Loucy (cell line): ENCODE results near the gene UCP3.

Source experiments
- H2AFZ ChIP-seq: fragments of 200-600 bp; sonication (generic); 2 replicates; pipeline ENCODE4 v1.6.0; 2016; ENCODE audit warnings: antibody characterized with exemption, mild to moderate bottlenecking, low read length, moderate library complexity
- H3F3A ChIP-seq: fragments of 200-600 bp; 2 replicates; pipeline ENCODE4 v1.6.0; 2016; ENCODE audit warnings: antibody characterized with exemption, low read depth, mild to moderate bottlenecking
- H3K27me3 ChIP-seq: fragments of 200-600 bp; sonication (generic); 2 replicates; pipeline ENCODE4 v1.6.1; 2014; ENCODE audit warnings: low read length, mild to moderate bottlenecking; ENCODE audit not compliant: insufficient read depth, poor library complexity, severe bottlenecking
- H3K36me3 ChIP-seq: fragments of 200-600 bp; sonication (generic); 2 replicates; pipeline ENCODE4 v1.6.1; 2016; ENCODE audit warnings: low read length; ENCODE audit not compliant: insufficient read depth
- H3K4me1 ChIP-seq: fragments of 200-600 bp; sonication (generic); 2 replicates; pipeline ENCODE4 v1.5.1; 2014; ENCODE audit warnings: low read length, mild to moderate bottlenecking; ENCODE audit not compliant: insufficient read depth, poor library complexity, severe bottlenecking
- H3K4me2 ChIP-seq: fragments of 200-600 bp; sonication (generic); 2 replicates; pipeline ENCODE4 v1.6.0; 2014; ENCODE audit warnings: antibody characterized with exemption, low read length, low read depth, mild to moderate bottlenecking; ENCODE audit not compliant: poor library complexity, severe bottlenecking
- H3K4me3 ChIP-seq: fragments of 200-600 bp; sonication (generic); 2 replicates; pipeline ENCODE4 v1.5.1; 2014; ENCODE audit warnings: low read length, mild to moderate bottlenecking, mixed read lengths; ENCODE audit not compliant: poor library complexity, severe bottlenecking
- H3K79me2 ChIP-seq: fragments of 200-600 bp; sonication (generic); 2 replicates; pipeline ENCODE4 v1.6.1; 2014; ENCODE audit warnings: low read length; ENCODE audit not compliant: insufficient read depth
- H3K9ac ChIP-seq: fragments of 200-600 bp; sonication (generic); 2 replicates; pipeline ENCODE4 v1.6.0; 2014; ENCODE audit warnings: mild to moderate bottlenecking, low read depth, low read length, moderate library complexity; ENCODE audit not compliant: poor library complexity, severe bottlenecking
- H3K9me2 ChIP-seq: fragments of 200-600 bp; sonication (generic); replicated peaks from 2 replicates; pipeline ENCODE4 v1.6.1; 2016; ENCODE audit warnings: low read depth, low read length, mixed read lengths
- H3K9me3 ChIP-seq: fragments of 200-600 bp; sonication (generic); 2 replicates; pipeline ENCODE4 v1.6.1; 2014; ENCODE audit warnings: mild to moderate bottlenecking, antibody characterized with exemption, low read length, low read depth; ENCODE audit not compliant: insufficient read depth
- H4K20me1 ChIP-seq: fragments of 200-600 bp; sonication (generic); 2 replicates; pipeline ENCODE4 v1.6.0; 2014; ENCODE audit warnings: antibody characterized with exemption, low read length, mild to moderate bottlenecking; ENCODE audit not compliant: insufficient read depth, poor library complexity, severe bottlenecking
- CTCF ChIP-seq: fragments of 200-600 bp; sonication (generic); conservative IDR thresholded peaks from 2 replicates; pipeline ENCODE4 v1.5.1; 2014; ENCODE audit warnings: mild to moderate bottlenecking, antibody characterized with exemption, low read length
- EZH2phosphoT487 ChIP-seq: fragments of 200-600 bp; IDR thresholded peaks from 2 replicates; pipeline ENCODE4 v1.6.1; 2018; ENCODE audit warnings: antibody characterized with exemption, mild to moderate bottlenecking, moderate library complexity, borderline replicate concordance

UCP3 gene

GRCh38 chr11:73963861-73964260 lies 45.0 kb downstream of the UCP3 start:
- H2AFZ ChIP-seq = peak overlapping the region; percentile 88
- peak overlapping the region; percentile 35 for H3K4me2 ChIP-seq
- TF ChIP-seq CTCF = no peak
- no peak for TF ChIP-seq EZH2phosphoT487
- no peaks in the 10 kb centered on the region for H3F3A ChIP-seq
- H3K36me3 ChIP-seq = no peaks in the 10 kb centered on the region
- H3K4me1 ChIP-seq = no peaks in the 10 kb centered on the region
- H3K9me3 ChIP-seq = no peaks in the 10 kb centered on the region
- no peaks in the 10 kb centered on the region for H3K9me2 ChIP-seq
- no peaks in the 10 kb centered on the region for H4K20me1 ChIP-seq
- H3K9ac ChIP-seq = peak overlapping the region; percentile 18
- H3K4me3 ChIP-seq = no peak overlapping the region
- H3K79me2 ChIP-seq = no peaks in the 10 kb centered on the region
- H3K27me3 ChIP-seq = no peaks in the 10 kb centered on the region

DNA sequence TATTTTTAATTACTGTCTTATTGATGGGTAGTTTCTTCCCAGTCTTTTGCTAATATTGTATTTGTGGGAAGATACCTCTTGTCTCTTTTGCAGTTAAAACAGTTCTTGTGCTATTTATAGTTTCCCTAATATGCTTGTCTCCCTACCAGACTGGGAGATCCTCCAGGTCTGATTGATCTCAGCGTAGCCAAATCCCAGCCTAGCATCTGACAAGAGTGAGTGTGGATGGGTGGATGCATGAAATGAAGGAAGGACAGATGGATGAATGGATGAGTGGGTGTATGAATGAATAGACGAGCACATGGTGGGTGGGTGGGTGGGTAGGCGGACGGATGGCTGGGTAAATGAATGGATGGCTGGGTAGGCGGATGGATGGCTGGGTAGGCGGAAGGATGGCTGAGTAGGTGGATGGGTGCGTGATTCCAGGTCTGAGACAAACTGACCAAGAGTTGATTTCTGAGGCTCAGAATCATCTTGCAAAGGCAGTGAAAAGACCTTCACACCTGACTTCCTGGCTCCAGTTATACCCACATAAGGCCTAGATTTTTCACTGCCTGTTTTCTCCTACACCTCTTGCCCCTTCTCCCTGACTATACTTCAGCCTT lies 46.7 kb downstream of the UCP3 start:
- H3K79me2 ChIP-seq = no peaks in the 10 kb centered on the region
- H3K36me3 ChIP-seq = no peaks in the 10 kb centered on the region
- no peak overlapping the region for H3K4me2 ChIP-seq
- H3K9me3 ChIP-seq = no peaks in the 10 kb centered on the region
- H3F3A ChIP-seq = no peaks in the 10 kb centered on the region
- no peaks in the 10 kb centered on the region for H3K4me1 ChIP-seq
- peak overlapping the region; percentile 52; the same call in 1 of the 2 replicates for H2AFZ ChIP-seq
- no peak overlapping the region for H3K4me3 ChIP-seq
- no peaks in the 10 kb centered on the region for H4K20me1 ChIP-seq
- TF ChIP-seq EZH2phosphoT487 (no peak), CTCF (no peak)
- no peaks in the 10 kb centered on the region for H3K27me3 ChIP-seq
- H3K9me2 ChIP-seq = no peaks in the 10 kb centered on the region
- H3K9ac ChIP-seq = no peak overlapping the region

DNA sequence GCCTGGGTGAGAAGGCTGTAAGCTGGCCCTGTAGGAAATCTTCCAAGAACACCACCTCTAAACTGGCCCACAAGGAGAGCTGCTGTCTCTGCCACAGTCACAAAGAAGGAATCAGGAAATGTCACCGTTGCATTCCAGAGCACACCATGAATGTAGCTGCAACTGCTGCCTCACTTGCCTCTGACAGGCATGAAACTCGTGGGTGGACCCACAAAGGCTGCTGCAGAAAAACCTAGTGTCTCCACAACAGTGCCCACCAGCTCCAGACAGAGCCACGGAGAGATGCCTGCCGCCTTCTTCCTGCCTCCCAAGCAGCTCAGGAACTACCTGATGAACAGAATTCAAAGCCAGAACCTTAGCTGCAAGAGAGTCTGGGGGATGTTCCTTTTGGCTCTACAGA lies 47.6 kb downstream of the UCP3 start:
- no peak overlapping the region for H3K9ac ChIP-seq
- H3K36me3 ChIP-seq = no peaks in the 10 kb centered on the region
- H3F3A ChIP-seq = no peaks in the 10 kb centered on the region
- no peak for TF ChIP-seq EZH2phosphoT487
- TF ChIP-seq CTCF = no peak
- no peak overlapping the region for H3K4me2 ChIP-seq
- no peak overlapping the region for H3K4me3 ChIP-seq
- no peak overlapping the region for H2AFZ ChIP-seq
- H3K4me1 ChIP-seq = no peaks in the 10 kb centered on the region
- no peaks in the 10 kb centered on the region for H3K9me2 ChIP-seq
- H3K27me3 ChIP-seq = no peaks in the 10 kb centered on the region
- no peaks in the 10 kb centered on the region for H3K9me3 ChIP-seq
- no peaks in the 10 kb centered on the region for H3K79me2 ChIP-seq
- no peaks in the 10 kb centered on the region for H4K20me1 ChIP-seq
